ENCODE results near the gene RANBP17.
A peak's percentile ranks its signal among the peaks of the same experiment; 100 is the strongest.

Gene RANBP17

GRCh38 chr5:171129308-171129707 is 267.5 kb downstream of the RANBP17 start:
- H3K36me3 ChIP-seq (ENCODE audit: control insufficient read depth in 2 of 2, insufficient read depth in 1 of 2, low read length in 2 of 2), result no peaks in the 10 kb centered on the region
- no peaks in the 10 kb centered on the region for H3K9me3 ChIP-seq (ENCODE audit: control insufficient read depth, insufficient read depth, low read depth, low read length)
- CTCF ChIA-PET, result interaction anchor here (0.6 to 1.2 kb wide), 2 partner anchors 23 to 33 kb away, joined by 4 to 5 read pairs; no protein-coding TSS in a partner anchor
- H3K4me3 ChIP-seq (ENCODE audit: low read depth, low read length), result no peak overlapping the region
- H3K27ac ChIP-seq (ENCODE audit: extremely low read depth, low read depth, low read length), result no peak overlapping the region
- H3K4me1 ChIP-seq (ENCODE audit: control insufficient read depth, insufficient read depth, low read length), result no peaks in the 10 kb centered on the region
- POLR2A ChIA-PET, result no interaction called here
- TF ChIP-seq BCL11A (tag by site-specific recombination; IDR thresholded peaks at IDR 0.05; ENCODE audit: low read depth), result no peak
- no peak for TF ChIP-seq ZNF248 (tag by site-specific recombination; IDR thresholded peaks at IDR 0.05)
- TF ChIP-seq IKZF3 (tag by site-specific recombination; IDR thresholded peaks at IDR 0.05), result no peak
- TF ChIP-seq PBX3 (CRISPR knock-in tag; IDR thresholded peaks at IDR 0.05), result no peak
- TF ChIP-seq ZNF24 (tag by site-specific recombination; IDR thresholded peaks at IDR 0.05), result no peak
- no peak for TF ChIP-seq ZBTB26 (tag by site-specific recombination; optimal IDR thresholded peaks at IDR 0.05)

GRCh38 chr5:171131497-171131896 is 269.7 kb downstream of the RANBP17 start:
- TF ChIP-seq PRDM6 (tag by site-specific recombination; IDR thresholded peaks at IDR 0.05) (peak; percentile 48), ZNF302 (tag by site-specific recombination; IDR thresholded peaks at IDR 0.05; ENCODE audit: low read depth) (no peak)
- Histone ChIP-seq H3K36me3 (ENCODE audit: control insufficient read depth in 2 of 2, insufficient read depth in 1 of 2, low read length in 2 of 2) (no peaks in the 10 kb centered on the region), H3K27ac (ENCODE audit: extremely low read depth, low read depth, low read length) (no peak overlapping the region), H3K4me3 (ENCODE audit: low read depth, low read length) (no peak overlapping the region), H3K4me1 (ENCODE audit: control insufficient read depth, insufficient read depth, low read length) (no peaks in the 10 kb centered on the region), H3K9me3 (ENCODE audit: control insufficient read depth, insufficient read depth, low read depth, low read length) (no peaks in the 10 kb centered on the region)
- ChIA-PET POLR2A (no interaction called here), CTCF (interaction anchor here (1.1 kb wide), 1 partner anchor 9 kb away, joined by 5 read pairs; no protein-coding TSS in a partner anchor)

GRCh38 chr5:171137768-171138525 is 276.1 kb downstream of the RANBP17 start:
- no peaks in the 10 kb centered on the region for H3K9me3 ChIP-seq (ENCODE audit: control insufficient read depth, insufficient read depth, low read depth, low read length)
- no peaks in the 10 kb centered on the region for H3K36me3 ChIP-seq (ENCODE audit: control insufficient read depth in 2 of 2, insufficient read depth in 1 of 2, low read length in 2 of 2)
- H3K4me3 ChIP-seq (ENCODE audit: low read depth, low read length), result no peak overlapping the region
- no peaks in the 10 kb centered on the region for H3K4me1 ChIP-seq (ENCODE audit: control insufficient read depth, insufficient read depth, low read length)
- CTCF ChIA-PET, result interaction anchor here (0.7 kb wide), 1 partner anchor 506 kb away, joined by 3 read pairs; no protein-coding TSS in a partner anchor
- H3K27ac ChIP-seq (ENCODE audit: extremely low read depth, low read depth, low read length), result no peak overlapping the region
- TF ChIP-seq ZBTB1 (tag by site-specific recombination; IDR thresholded peaks at IDR 0.05), result no peak
- 0 out of 2 replicates have a peak, but pooled peaks have one; percentile 20 for TF ChIP-seq PRDM1 (tag by site-specific recombination; IDR thresholded peaks at IDR 0.05)
- no peak for TF ChIP-seq ZNF624 (tag by site-specific recombination; IDR thresholded peaks at IDR 0.05)
- POLR2A ChIA-PET, result no interaction called here

GRCh38 chr5:171139227-171139626 is 277.4 kb downstream of the RANBP17 start:
- ChIA-PET POLR2A (no interaction called here), CTCF (no interaction called here)
- Histone ChIP-seq H3K4me1 (ENCODE audit: control insufficient read depth, insufficient read depth, low read length) (no peaks in the 10 kb centered on the region), H3K36me3 (ENCODE audit: control insufficient read depth in 2 of 2, insufficient read depth in 1 of 2, low read length in 2 of 2) (no peaks in the 10 kb centered on the region), H3K4me3 (ENCODE audit: low read depth, low read length) (no peak overlapping the region), H3K27ac (ENCODE audit: extremely low read depth, low read depth, low read length) (no peak overlapping the region), H3K9me3 (ENCODE audit: control insufficient read depth, insufficient read depth, low read depth, low read length) (no peaks in the 10 kb centered on the region)
- TF ChIP-seq ZSCAN23 (tag by site-specific recombination; IDR thresholded peaks at IDR 0.05), result no peak
- no peak for TF ChIP-seq ZNF146 (tag by site-specific recombination; IDR thresholded peaks at IDR 0.05)
- no peak for TF ChIP-seq ZNF830 (tag by site-specific recombination; IDR thresholded peaks at IDR 0.05; ENCODE audit: low read depth)
- no peak for TF ChIP-seq PRDM1 (tag by site-specific recombination; IDR thresholded peaks at IDR 0.05)
- TF ChIP-seq ZNF274 (IDR thresholded peaks at IDR 0.05; ENCODE audit: low read length), result no peak
- no peak for TF ChIP-seq ZNF274 (tag by site-specific recombination; IDR thresholded peaks at IDR 0.05; ENCODE audit: borderline replicate concordance)
- no peak for TF ChIP-seq ZNF580 (tag by site-specific recombination; IDR thresholded peaks at IDR 0.05)
- no peak for TF ChIP-seq KLF7 (tag by site-specific recombination; IDR thresholded peaks at IDR 0.05; ENCODE audit: borderline replicate concordance)
